Stimulated activated naive CD4-positive, alpha-beta T cell treated with Interleukin-2 at 50 U/mL for 16 hours (primary cell): ENCODE measurements around the gene ARRB1.
"Not testable (repeated sequence)": the region's sequence is repeated elsewhere in the genome, so short reads cannot be mapped to it uniquely, and the experiment has no call there.

Source experiments
- DNase-seq: peaks from one replicate; lab custom pipeline; 2025; lab: John Stamatoyannopoulos, UW

ARRB1 gene

GRCh38 chr11:75298191-75298975 is 53.1 kb downstream of the ARRB1 start:
- no peak for DNase-seq

- no peak for DNase-seq
These were observed 57.6 kb downstream of the ARRB1 start for GRCh38 chr11:75293903-75294302.

GRCh38 chr11:75292943-75293342 is 58.5 kb downstream of the ARRB1 start:
- DNase-seq, result no peak

GRCh38 chr11:75291741-75292140 is 59.7 kb downstream of the ARRB1 start:
- no peak for DNase-seq

- DNase-seq, result no peak
These were observed 61.5 kb downstream of the ARRB1 start for GRCh38 chr11:75289919-75290318.

GRCh38 chr11:75289511-75289760 is 62.0 kb downstream of the ARRB1 start:
- DNase-seq, result no peak

- no peak for DNase-seq
These were observed 63.9 kb downstream of the ARRB1 start for GRCh38 chr11:75287579-75287978.

- DNase-seq, result no peak
These were observed 64.5 kb downstream of the ARRB1 start for GRCh38 chr11:75286826-75287465.

GRCh38 chr11:75285776-75286360 is 65.6 kb downstream of the ARRB1 start:
- no peak for DNase-seq

- no peak for DNase-seq
These were observed 68.0 kb downstream of the ARRB1 start for GRCh38 chr11:75283391-75283931.

- no peak for DNase-seq
These were observed 69.9 kb downstream of the ARRB1 start for GRCh38 chr11:75281469-75282095.

GRCh38 chr11:75280770-75281468 is 70.5 kb downstream of the ARRB1 start:
- no peak for DNase-seq

GRCh38 chr11:75280227-75280701 is 71.2 kb downstream of the ARRB1 start:
- DNase-seq, result peak; percentile 51

- no peak for DNase-seq
These were observed 72.2 kb downstream of the ARRB1 start for GRCh38 chr11:75279273-75279672.

- no peak for DNase-seq
These were observed 73.3 kb downstream of the ARRB1 start for GRCh38 chr11:75277991-75278790.

- no peak for DNase-seq
These were observed 74.2 kb downstream of the ARRB1 start for GRCh38 chr11:75277211-75277805.

- no peak for DNase-seq
These were observed 74.8 kb downstream of the ARRB1 start for GRCh38 chr11:75276686-75277085.

GRCh38 chr11:75276186-75276585 is 75.3 kb downstream of the ARRB1 start:
- DNase-seq, result no peak

- DNase-seq, result peak; percentile 42
These were observed 75.9 kb downstream of the ARRB1 start for GRCh38 chr11:75275581-75275980.

GRCh38 chr11:75274716-75275115 is 76.7 kb downstream of the ARRB1 start:
- DNase-seq, result not testable (repeated sequence)
